Measurements from ENCODE around the gene CACNA1C.

DNA sequence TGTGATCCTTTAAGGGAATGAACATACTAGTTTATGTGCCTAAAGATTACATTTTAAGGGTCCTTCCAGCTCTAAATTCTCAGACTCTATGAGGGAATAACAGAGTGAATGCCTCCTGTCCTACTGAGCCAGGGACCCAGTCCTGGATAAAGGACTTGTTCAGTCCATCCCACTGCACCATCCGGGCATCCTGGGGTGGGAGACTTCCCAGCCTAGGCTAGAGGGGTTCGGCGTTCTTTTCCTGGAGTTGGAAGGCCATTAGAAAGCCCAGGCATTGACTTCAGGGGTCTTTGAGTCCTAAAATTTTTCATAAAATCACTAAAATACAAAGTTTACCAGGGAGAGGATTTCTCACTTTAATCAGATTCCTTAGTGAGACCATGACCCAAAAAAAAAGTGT lies 614.1 kb downstream of the CACNA1C start:
- TF ChIP-seq, protein P1, sequence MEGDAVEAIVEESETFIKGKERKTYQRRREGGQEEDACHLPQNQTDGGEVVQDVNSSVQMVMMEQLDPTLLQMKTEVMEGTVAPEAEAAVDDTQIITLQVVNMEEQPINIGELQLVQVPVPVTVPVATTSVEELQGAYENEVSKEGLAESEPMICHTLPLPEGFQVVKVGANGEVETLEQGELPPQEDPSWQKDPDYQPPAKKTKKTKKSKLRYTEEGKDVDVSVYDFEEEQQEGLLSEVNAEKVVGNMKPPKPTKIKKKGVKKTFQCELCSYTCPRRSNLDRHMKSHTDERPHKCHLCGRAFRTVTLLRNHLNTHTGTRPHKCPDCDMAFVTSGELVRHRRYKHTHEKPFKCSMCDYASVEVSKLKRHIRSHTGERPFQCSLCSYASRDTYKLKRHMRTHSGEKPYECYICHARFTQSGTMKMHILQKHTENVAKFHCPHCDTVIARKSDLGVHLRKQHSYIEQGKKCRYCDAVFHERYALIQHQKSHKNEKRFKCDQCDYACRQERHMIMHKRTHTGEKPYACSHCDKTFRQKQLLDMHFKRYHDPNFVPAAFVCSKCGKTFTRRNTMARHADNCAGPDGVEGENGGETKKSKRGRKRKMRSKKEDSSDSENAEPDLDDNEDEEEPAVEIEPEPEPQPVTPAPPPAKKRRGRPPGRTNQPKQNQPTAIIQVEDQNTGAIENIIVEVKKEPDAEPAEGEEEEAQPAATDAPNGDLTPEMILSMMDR (IDR thresholded peaks at IDR 0.05; ENCODE audit: low read depth, low read length) = no peak
- TF ChIP-seq POLR2A (IDR thresholded peaks at IDR 0.05; ENCODE audit: extremely low read depth, insufficient read length) (no peak), MYC (IDR thresholded peaks at IDR 0.05; ENCODE audit: low read depth, low read length) (no peak)
- TF ChIP-seq, protein P2, sequence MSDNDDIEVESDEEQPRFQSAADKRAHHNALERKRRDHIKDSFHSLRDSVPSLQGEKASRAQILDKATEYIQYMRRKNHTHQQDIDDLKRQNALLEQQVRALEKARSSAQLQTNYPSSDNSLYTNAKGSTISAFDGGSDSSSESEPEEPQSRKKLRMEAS (IDR thresholded peaks at IDR 0.05; ENCODE audit: low read depth, low read length) = no peak
